CD4-positive, alpha-beta T cell (primary cell): ENCODE results near the gene PTGER1. TPM values are rescaled to one million over a fixed set of nuclear protein-coding genes. Genes with fewer than 3 reads are reported as not detected.

Experiments used
- ATAC-seq: fragments of 200-7000 bp; cut with Tn5 transposase; one replicate; pipeline ENCODE4 v1.10.0; 2022; ENCODE audit warnings: mild to moderate bottlenecking; ENCODE audit not compliant: poor library complexity
- CTCF ChIA-PET: fragments of 350-600 bp; sonication (Branson Sonifier 250); formaldehyde crosslinking; loops from one replicate; lab custom pipeline; 2021; ENCODE audit warnings: antibody characterized with exemption, inconsistent platforms; lab: Charles Lee
- POLR2A ChIA-PET: fragments of 350-600 bp; sonication (Branson Sonifier 250); formaldehyde crosslinking; loops from one replicate; lab custom pipeline; 2021; ENCODE audit warnings: antibody characterized with exemption, inconsistent platforms; lab: Charles Lee
- DNase-seq, 14 experiments: peaks; one replicate each; pipeline ENCODE4 v3.0.0-alpha.2; 2013 to 2020; ENCODE audit warnings: mixed read lengths in 2 of 14
- H3K27ac ChIP-seq, 2 donors: one replicate each; pipeline versions ENCODE4 v1.5.1 to v1.7.0; 2013; ENCODE audit warnings: low read length in 2 of 2, low read depth in 1 of 2, mild to moderate bottlenecking in 1 of 2
- H3K27me3 ChIP-seq, 2 experiments: 1 replicate in 1 of 2; 2 replicates in 1 of 2; pipeline versions ENCODE4 v1.6.1 to v1.7.0; 2013; ENCODE audit warnings: low read length in 2 of 2, control low read depth in 1 of 2, mild to moderate bottlenecking in 1 of 2, moderate library complexity in 1 of 2; ENCODE audit not compliant: insufficient read depth in 2 of 2, control insufficient read depth in 1 of 2
- H3K36me3 ChIP-seq: one replicate; pipeline ENCODE4 v1.6.1; 2013; ENCODE audit warnings: low read length, control low read depth; ENCODE audit not compliant: insufficient read depth
- H3K4me1 ChIP-seq: one replicate; pipeline ENCODE4 v1.6.1; 2013; ENCODE audit warnings: low read length, control low read depth; ENCODE audit not compliant: insufficient read depth
- H3K4me3 ChIP-seq: one replicate; pipeline ENCODE4 v1.5.1; 2013; ENCODE audit warnings: mild to moderate bottlenecking, low read length, moderate library complexity
- H3K9me3 ChIP-seq, 2 experiments: 1 replicate in 1 of 2; 2 replicates in 1 of 2; pipeline versions ENCODE4 v1.6.1 to v1.7.0; 2013; ENCODE audit warnings: low read length in 2 of 2, mild to moderate bottlenecking in 2 of 2, control low read depth in 1 of 2, moderate library complexity in 1 of 2; ENCODE audit not compliant: control insufficient read depth in 1 of 2, insufficient read depth in 1 of 2
- H3K27ac Mint-ChIP-seq: one replicate; pipeline ENCODE4 v1.8.0; 2020; ENCODE audit warnings: mixed read lengths
- H3K27me3 Mint-ChIP-seq: one replicate; pipeline ENCODE4 v1.8.0; 2021; ENCODE audit warnings: mixed read lengths
- H3K36me3 Mint-ChIP-seq: one replicate; pipeline ENCODE4 v1.8.0; 2021; ENCODE audit warnings: low read depth, mixed read lengths
- H3K4me1 Mint-ChIP-seq: one replicate; pipeline ENCODE4 v1.8.0; 2021; ENCODE audit warnings: low read depth, mixed read lengths
- H3K4me3 Mint-ChIP-seq: one replicate; pipeline ENCODE4 v1.8.0; 2020; ENCODE audit warnings: mild to moderate bottlenecking, mixed read lengths
- H3K9me3 Mint-ChIP-seq: one replicate; pipeline ENCODE4 v1.8.0; 2020; ENCODE audit warnings: mixed read lengths
- intact Hi-C, 2 experiments: fragments of 100-400 bp; cut with DNase I in 1 of 2; cut with micrococcal nuclease in 1 of 2; formaldehyde crosslinking; loops; one replicate each; pipeline versions ENCODE4 v1.15.1 to v1.9.0; 2023 to 2025; cut with DNase I, micrococcal nuclease
- total RNA-seq, 174 experiments: library from RNA in 2 of 174; stranded (reverse) in 2 of 174; gene quantifications; one replicate each; pipeline ENCODE4 v1.2.3 and lab custom pipeline; 2021 to 2026
- TF ChIP-seq, protein P1 (sequence below): fragments of 200-600 bp; IDR thresholded peaks from one replicate; pipeline ENCODE4 v1.8.0; 2022; ENCODE audit warnings: antibody characterized with exemption, mild to moderate bottlenecking

PTGER1 gene
- total RNA-seq, 2 experiments from 2014 or later, result not detected

DNA sequence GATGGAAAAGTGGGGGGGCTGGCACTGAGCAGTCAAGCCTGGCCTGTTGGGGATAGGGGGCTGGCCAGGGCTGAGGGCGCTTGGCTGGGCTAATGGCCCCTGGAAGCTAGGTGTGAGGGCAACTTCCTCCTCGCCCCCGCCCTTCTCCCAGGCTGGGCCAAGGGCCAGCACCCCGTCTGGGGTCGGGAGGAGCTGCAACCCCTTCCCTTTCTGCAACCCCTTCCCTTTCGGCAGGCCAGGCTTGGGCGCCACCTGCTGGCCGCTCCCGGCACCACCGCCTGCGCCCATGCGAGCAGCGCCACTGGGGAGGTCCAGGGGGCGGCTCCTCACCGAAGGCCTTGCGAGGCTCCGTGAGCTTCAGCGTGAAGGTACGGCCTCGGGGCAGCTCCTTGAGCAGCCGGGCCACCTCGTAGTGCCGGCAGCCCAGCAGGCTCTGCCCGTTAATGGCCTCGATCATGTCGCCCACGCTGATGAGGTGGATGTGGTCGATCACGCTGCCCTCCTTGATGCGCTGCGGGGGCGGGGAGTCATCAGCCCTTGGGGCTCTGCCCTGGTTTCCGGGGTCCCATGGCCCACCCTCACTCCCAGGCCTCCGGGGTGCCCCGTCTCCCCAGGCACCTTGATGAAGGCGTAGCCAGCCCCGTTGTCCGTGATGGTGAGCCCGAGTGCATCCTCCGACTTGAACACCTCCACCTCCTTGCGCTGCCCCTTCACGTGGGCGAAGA is 5.0 kb upstream of the PTGER1 start:
- no peak overlapping the region for H3K27ac ChIP-seq
- H3K9me3 ChIP-seq, result no peaks in the 10 kb centered on the region
- Mint-ChIP-seq H3K27me3 (peaks cover 13% of the 10 kb centered on the region), H3K4me1 (peaks cover 15% of the 10 kb centered on the region), H3K27ac (no peak overlapping the region), H3K9me3 (no peaks in the 10 kb centered on the region), H3K4me3 (no peak overlapping the region), H3K36me3 (no peaks in the 10 kb centered on the region)
- CTCF ChIA-PET, result interaction anchor here (0.9 to 2.0 kb wide), 12 partner anchors 12 to 332 kb away, joined by 3 to 6 read pairs (median 3); partner anchors contain the start of genes DNAJB1 and GIPC1
- TF ChIP-seq, protein P1, sequence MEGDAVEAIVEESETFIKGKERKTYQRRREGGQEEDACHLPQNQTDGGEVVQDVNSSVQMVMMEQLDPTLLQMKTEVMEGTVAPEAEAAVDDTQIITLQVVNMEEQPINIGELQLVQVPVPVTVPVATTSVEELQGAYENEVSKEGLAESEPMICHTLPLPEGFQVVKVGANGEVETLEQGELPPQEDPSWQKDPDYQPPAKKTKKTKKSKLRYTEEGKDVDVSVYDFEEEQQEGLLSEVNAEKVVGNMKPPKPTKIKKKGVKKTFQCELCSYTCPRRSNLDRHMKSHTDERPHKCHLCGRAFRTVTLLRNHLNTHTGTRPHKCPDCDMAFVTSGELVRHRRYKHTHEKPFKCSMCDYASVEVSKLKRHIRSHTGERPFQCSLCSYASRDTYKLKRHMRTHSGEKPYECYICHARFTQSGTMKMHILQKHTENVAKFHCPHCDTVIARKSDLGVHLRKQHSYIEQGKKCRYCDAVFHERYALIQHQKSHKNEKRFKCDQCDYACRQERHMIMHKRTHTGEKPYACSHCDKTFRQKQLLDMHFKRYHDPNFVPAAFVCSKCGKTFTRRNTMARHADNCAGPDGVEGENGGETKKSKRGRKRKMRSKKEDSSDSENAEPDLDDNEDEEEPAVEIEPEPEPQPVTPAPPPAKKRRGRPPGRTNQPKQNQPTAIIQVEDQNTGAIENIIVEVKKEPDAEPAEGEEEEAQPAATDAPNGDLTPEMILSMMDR, result peak; percentile 87
- H3K36me3 ChIP-seq, result peaks cover 32% of the 10 kb centered on the region
- no peak overlapping the region for H3K4me3 ChIP-seq
- peak; percentile 62 for ATAC-seq
- DNase-seq, result peak; percentile 45 to 82 (median 64)
- peaks cover under 1 to 3% of the 10 kb centered on the region in 2 experiments for H3K27me3 ChIP-seq
- H3K4me1 ChIP-seq, result peaks cover 21% of the 10 kb centered on the region
- intact Hi-C loops, result loop anchor here (2.0 to 10.0 kb wide), 4 partner anchors 341 to 605 kb away; partner anchors contain the start of genes ASF1B (in 1 of the 2) and NANOS3 (in 1 of the 2)
- POLR2A ChIA-PET, result interaction anchor here (1.0 to 2.5 kb wide), 4 partner anchors 38 to 344 kb away, joined by 3 to 9 read pairs (median 4); partner anchors contain the start of genes ASF1B and DNAJB1

DNA sequence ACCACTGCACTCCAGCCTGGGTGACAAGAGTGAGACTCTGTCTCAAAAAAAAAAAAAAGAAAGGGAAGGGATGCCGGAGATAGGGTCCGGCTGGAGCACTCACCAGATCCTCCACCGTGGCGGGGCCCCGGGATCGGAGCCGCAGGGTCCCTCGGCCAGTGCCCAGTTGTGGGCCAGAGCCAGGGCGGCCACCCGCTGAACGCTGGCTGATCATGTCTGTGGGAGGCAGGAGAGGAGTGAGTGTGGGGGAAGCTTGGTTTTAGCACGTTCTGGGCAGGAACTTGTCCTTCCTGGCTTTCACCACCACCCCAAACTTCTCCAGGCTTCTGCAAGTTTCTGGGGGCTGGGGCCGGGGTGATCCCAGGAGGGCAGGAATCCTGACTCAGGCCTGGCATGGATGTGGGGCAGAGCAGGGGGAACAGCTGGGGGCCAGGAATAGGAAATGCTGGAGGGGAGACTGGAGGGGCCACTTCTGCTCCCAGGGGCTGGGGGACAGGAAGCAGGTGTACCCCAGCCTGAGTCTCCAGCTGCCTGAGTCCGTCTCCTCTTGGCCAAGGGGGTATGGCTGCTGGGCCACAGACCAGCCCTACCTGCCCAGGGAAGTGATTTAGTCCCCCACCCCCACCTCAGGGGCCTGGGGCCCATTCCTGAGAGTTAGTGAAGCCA is 4.3 kb upstream of the PTGER1 start:
- DNase-seq (no peak), ATAC-seq (no peak)
- Histone ChIP-seq H3K27ac (no peak overlapping the region), H3K4me1 (peaks cover 27% of the 10 kb centered on the region), H3K27me3 (peaks cover 8 to 10% of the 10 kb centered on the region in 2 experiments), H3K36me3 (peaks cover 32% of the 10 kb centered on the region), H3K9me3 (no peaks in the 10 kb centered on the region), H3K4me3 (no peak overlapping the region)
- H3K4me3 Mint-ChIP-seq, result no peak overlapping the region
- CTCF ChIA-PET, result interaction anchor here (0.6 to 2.0 kb wide), 13 partner anchors 12 to 331 kb away, joined by 3 to 6 read pairs (median 3); partner anchors contain the start of genes DNAJB1 and GIPC1
- POLR2A ChIA-PET, result interaction anchor here (1.0 to 2.5 kb wide), 3 partner anchors 39 to 343 kb away, joined by 3 to 9 read pairs (median 4); partner anchors contain the start of genes ASF1B and DNAJB1
- TF ChIP-seq, protein P1, result no peak
- intact Hi-C loops, result loop anchor here in 1 of 2 experiments (10.0 kb wide), 1 partner anchor 595 kb away; no protein-coding TSS in a partner anchor
- no peaks in the 10 kb centered on the region for H3K9me3 Mint-ChIP-seq
- no peak overlapping the region for H3K27ac Mint-ChIP-seq
- H3K4me1 Mint-ChIP-seq, result peaks cover 22% of the 10 kb centered on the region
- H3K27me3 Mint-ChIP-seq, result peaks cover 19% of the 10 kb centered on the region
- H3K36me3 Mint-ChIP-seq, result no peaks in the 10 kb centered on the region

DNA sequence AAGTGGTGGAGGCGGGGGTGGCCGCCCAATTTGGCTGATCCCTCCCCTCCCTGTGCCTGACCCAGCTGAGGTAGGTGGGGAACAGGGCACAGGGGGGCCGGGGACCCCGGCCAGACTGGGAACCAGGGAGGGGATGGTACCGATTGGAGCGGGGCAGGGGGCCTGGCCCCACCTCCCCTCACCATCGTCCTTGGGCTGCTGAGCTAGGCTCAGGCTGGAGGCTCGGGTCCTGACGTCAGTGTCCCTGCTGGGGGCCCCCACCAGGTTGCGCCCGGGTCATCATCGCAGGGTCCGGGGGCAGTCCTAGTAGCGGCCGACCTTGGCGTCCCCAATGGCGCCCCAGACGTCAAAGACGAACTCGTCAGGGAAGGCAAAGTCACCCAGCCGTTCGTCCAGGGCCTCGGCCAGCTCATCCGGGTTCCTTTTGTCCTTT is 3.0 kb upstream of the PTGER1 start:
- no peak overlapping the region for H3K27ac Mint-ChIP-seq
- Histone ChIP-seq H3K9me3 (no peaks in the 10 kb centered on the region), H3K27me3 (peaks cover 13 to 14% of the 10 kb centered on the region in 2 experiments), H3K4me3 (no peak overlapping the region), H3K27ac (no peak overlapping the region), H3K4me1 (peaks cover 30% of the 10 kb centered on the region), H3K36me3 (peaks cover 32% of the 10 kb centered on the region)
- peak in 1 of 14 experiments; percentile 35 for DNase-seq
- H3K4me3 Mint-ChIP-seq, result no peak overlapping the region
- peaks cover 24% of the 10 kb centered on the region for H3K27me3 Mint-ChIP-seq
- no peak for ATAC-seq
- intact Hi-C loops, result loop anchor here in 1 of 2 experiments (10.0 kb wide), 1 partner anchor 593 kb away; no protein-coding TSS in a partner anchor
- POLR2A ChIA-PET, result interaction anchor here (1.7 kb wide), 1 partner anchor 341 kb away, joined by 5 read pairs; the partner anchor contains the start of gene ASF1B
- CTCF ChIA-PET, result interaction anchor here (0.8 kb wide), 1 partner anchor 116 kb away, joined by 3 read pairs; no protein-coding TSS in a partner anchor
- TF ChIP-seq, protein P1, result no peak
- no peaks in the 10 kb centered on the region for H3K36me3 Mint-ChIP-seq
- H3K4me1 Mint-ChIP-seq, result peaks cover 25% of the 10 kb centered on the region
- no peaks in the 10 kb centered on the region for H3K9me3 Mint-ChIP-seq
